Limb (tissue), 2 donors: ENCODE data around the gene STOM.

ENCODE experiments used
- DNase-seq, 2 donors: peaks; one replicate each; pipeline ENCODE4 v3.0.0-alpha.2; 2016; ENCODE audit errors: extremely low spot score in 2 of 2

Gene STOM

DNA sequence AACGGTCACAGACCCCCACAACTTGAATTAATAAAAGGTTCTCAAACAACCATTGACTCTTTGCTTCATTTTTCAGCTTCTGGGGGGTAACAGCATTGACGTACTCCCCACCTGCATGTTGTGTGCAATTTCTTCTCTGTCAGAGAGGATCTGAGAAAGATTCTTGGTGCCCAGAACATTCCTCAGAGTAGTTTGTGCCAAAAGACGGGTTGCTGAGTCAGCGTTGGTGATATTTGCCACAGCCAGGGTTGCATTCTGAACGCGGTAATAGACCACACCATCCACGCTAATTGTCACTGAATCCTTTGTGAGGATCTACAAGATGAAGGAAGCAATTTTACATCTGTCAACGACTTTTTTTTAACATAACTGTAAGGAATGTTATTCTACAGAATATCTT lies 21.0 kb downstream of the STOM start:
- DNase-seq: no peak

- DNase-seq: no peak
These were observed 21.8 kb downstream of the STOM start for GRCh38 chr9:121348221-121348620.

DNA sequence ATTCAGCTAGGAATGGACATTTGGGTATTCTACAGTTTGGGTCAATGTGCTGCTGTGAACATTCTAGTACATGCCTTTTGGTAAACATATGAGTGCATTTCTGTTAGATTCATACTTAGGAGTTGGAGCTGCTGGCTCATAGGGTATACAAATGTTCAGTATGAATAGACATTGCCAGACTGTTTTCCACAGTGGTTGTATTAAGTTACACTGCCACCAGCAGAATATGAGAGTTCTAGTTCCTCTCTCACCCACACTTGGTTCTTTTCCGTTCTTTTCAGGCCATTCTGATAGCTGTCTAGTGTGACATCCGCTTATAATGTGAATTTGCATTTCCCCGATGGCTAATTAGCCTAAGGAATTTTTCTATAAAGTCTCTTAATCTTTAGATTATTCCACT lies 25.0 kb downstream of the STOM start:
- DNase-seq: no peak

DNA sequence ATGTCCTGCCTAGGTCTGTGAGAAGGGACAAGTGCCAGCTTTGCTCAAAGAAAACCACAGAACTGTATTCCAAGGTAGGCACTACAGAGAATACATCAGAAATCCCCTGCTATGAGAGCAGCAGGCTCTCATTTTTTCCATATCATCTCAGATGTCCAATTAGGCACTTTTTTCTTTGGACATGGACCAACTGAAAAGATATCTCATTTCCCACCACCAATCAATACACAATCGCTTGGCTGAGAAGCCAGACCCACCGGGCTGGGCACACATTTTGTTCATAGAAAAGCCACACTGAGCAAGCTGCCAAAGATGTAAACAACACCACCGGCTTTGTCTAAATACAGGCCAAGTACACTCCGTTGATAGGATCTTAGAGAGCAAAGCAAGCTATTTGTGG lies 25.9 kb downstream of the STOM start:
- DNase-seq: no peak

- DNase-seq: no peak
These were observed 29.2 kb downstream of the STOM start for GRCh38 chr9:121340676-121341392.

- DNase-seq: no peak
These were observed 30.6 kb downstream of the STOM start for GRCh38 chr9:121339437-121339836.

GRCh38 chr9:121336665-121337064 lies 33.4 kb downstream of the STOM start:
- DNase-seq: no peak

DNA sequence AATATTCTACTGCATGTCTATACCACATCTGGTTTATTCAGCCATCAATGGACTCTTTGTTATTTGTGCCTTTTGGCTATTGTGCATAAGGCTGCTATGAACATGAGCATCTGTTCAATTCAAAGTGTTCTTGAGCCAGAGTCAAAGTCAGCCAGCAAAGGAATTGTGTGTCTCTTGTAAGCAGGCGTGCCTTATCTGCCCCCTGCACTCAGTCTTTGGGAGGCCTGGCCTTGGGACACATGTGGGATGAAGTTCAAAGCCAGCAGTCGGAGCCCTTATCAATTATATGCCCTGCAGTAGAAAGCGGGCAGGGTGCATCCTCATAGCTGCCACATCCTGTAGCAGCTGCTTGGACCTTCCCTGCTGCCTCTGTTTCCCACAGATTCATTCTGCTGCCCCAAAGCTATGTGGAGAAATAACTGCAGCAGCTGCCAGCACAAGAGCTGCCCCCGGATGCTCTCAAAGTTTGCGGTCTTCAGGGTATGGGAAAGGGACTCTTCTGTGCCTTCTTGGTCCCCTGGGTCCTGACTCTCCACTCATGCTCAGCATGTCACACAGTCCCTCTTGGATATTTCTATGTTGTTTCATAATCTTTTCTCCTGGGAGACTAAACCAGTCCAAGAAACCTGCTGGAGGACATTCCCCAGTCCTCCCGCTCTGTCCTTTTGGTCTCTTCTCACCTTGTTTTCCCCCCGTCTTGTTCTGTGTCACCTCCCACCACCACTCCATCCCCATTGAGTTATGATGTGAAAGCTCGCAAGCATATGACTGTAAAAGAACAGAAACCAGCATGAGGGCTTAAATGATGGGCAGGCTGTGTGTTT lies 35.9 kb downstream of the STOM start:
- no peak for DNase-seq

DNA sequence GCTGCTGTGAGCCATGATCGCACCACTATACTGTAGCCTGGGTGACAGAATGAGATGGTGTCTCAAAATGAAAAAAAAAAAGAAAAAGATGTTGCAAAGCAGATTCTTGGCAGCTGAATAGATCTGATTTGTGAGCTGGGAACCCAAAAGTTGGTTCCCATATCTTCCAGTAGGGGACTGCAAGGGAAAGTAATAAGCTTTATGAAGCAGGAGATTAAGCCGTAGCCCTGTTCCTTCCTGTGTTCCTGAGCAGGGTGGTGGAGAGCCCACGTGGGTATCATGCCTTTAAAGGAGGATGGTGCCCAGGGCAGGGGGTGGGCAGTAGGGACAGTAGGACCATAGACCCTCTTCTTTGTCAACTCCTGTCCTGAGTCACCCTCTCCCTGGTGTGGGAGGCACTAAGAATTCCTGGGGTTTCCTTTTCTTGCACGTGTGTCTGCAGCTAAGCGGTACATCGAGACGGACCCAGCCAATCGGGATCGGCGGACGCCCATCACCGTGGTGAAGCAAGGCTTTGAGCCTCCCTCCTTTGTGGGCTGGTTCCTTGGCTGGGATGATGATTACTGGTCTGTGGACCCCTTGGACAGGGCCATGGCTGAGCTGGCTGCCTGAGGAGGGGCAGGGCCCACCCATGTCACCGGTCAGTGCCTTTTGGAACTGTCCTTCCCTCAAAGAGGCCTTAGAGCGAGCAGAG lies 37.9 kb downstream of the STOM start:
- DNase-seq: no peak

DNA sequence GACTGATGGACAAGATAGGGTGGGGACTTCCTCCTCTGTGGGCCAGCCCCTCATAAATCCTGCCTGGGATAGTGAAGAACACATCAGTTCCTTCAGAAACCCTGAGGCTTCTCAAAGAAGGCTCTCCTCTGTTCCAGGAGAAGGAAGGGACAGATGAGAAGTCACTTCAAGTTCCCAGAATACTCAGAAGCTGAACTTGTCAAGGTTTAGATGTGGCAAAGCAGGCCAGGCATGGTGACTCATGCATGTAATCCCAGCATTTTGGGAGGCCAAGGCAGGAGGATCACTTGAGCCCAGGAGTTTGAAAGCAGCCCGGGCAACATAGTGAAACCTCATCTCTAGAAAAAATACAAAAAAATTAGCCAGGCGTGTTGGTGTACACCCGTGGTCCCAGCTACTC lies 38.5 kb downstream of the STOM start:
- DNase-seq: no peak

GRCh38 chr9:121328876-121329681 lies 41.0 kb downstream of the STOM start:
- no peak for DNase-seq

DNA sequence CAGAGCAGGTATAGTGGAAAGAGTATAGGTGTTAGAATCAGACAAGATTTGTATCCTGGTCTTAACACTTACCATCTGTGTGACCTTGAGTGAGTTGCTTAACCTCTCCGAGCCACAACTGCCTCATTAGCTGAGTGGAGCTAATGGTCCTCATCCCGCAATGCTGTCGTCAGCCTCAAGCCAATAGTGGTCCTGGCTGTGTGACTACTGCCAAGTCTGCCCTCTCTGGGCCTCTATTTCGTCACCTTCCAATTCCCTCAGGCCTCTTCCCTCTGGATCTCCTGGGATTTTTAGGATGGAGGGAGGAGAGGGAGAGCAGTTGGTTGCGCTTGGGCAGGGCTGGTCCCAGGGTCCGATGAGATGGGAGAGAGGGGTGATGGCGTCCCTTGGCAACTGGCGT lies 41.6 kb downstream of the STOM start:
- DNase-seq: no peak

DNA sequence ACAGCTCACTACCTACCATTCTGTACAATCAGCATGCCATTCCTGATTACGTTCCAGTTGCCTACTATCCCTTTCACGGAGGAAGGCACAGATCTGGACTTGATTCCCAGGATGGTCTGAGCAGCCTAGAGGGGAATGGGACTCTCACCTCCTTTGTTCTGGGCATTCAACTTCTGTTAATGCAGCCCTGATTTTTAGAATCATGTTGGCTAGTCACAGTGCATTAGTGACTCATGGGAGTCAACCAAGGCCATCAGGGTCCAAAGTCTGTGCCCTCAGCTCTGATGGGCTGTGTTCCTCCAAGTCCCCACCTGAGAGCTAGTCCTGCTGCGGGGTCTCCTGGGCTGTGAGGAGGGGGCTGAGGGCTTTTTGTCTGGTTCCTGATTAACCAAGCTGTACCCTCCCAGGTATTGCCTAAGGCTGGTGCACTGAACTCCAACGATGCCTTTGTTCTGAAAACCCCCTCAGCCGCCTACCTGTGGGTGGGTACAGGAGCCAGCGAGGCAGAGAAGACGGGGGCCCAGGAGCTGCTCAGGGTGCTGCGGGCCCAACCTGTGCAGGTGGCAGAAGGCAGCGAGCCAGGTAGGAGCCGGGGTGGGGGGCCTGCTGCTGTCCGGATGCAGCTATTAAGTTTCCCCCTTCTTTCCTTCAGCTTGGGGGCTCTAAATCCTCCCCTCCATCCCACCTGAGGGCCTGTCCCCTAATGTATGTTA lies 43.0 kb downstream of the STOM start:
- DNase-seq: no peak

- DNase-seq: peak; percentile 38 to 47
These were observed 43.8 kb downstream of the STOM start for GRCh38 chr9:121326130-121326838.

GRCh38 chr9:121325387-121325786 lies 44.7 kb downstream of the STOM start:
- DNase-seq: no peak

GRCh38 chr9:121324755-121325154 lies 45.3 kb downstream of the STOM start:
- no peak for DNase-seq

DNA sequence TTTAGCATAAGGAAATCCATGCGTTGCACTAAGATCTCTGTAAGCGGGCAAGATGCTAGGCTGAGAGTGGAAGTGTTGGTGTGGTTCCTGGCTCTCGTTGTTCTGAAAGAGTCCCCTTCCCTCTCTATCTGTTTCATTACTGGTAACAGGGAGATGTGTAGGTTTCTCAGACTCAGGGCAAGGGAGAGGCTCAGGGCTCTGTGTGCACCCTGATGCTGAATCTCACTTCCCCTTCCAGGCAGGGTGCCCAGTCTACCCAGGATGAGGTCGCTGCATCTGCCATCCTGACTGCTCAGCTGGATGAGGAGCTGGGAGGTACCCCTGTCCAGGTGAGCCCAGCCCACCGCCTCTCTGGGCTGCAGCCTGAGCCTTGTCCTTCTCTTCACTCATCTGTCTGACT lies 45.7 kb downstream of the STOM start:
- DNase-seq: no peak

GRCh38 chr9:121323449-121324151 lies 46.5 kb downstream of the STOM start:
- no peak for DNase-seq

- no peak for DNase-seq
These were observed 47.2 kb downstream of the STOM start for GRCh38 chr9:121322737-121323448.
